ENCODE results near the gene FAM110A. TPM values are rescaled to one million over a fixed set of nuclear protein-coding genes. Genes with fewer than 3 reads are reported as not detected.
"Not testable (repeated sequence)": the region's sequence is repeated elsewhere in the genome, so short reads cannot be mapped to it uniquely, and the experiment has no call there.

Gene FAM110A
- total and polyA plus RNA-seq, 5 donors from 2014 or later = 24.6 to 36.5 (median 30.0) TPM

DNA sequence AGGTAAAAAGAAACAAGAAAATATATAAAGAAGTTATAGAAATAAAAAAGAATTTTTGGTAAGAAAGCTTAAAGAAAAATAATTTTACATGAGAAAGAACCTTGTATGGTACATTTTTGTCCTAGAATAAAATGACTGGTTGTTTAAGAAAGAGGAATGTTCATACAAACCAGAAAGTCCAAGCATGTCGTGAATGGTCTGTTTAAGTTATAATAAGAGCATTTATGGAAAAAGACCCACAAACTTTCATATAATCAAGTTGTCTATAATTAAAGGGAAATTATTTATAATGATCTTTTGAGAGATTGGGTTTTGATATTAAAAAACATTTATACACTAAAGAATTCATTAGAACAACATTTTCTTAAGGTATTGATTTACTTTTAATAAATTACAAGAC is 27.8 kb upstream of the FAM110A start:
- H3K9me3 Mint-ChIP-seq = peaks cover 0 to 10% (median 6%) of the 10 kb centered on the region in 7 donors
- no peaks in the 10 kb centered on the region for H3K4me1 ChIP-seq (ENCODE audit: control insufficient read depth, insufficient read depth, low read length, poor library complexity, severe bottlenecking)
- DNase-seq = no peak
- no peak overlapping the region for H3K4me3 Mint-ChIP-seq
- H3K4me1 Mint-ChIP-seq = no peaks in the 10 kb centered on the region
- no peak overlapping the region for H3K4me3 ChIP-seq (ENCODE audit: low read depth, low read length)
- H3K27me3 Mint-ChIP-seq = peaks cover 11% of the 10 kb centered on the region
- no peak for ATAC-seq (ENCODE audit: low read depth in 2 of 2)
- no peaks in the 10 kb centered on the region for H3K36me3 Mint-ChIP-seq
- peaks cover 7% of the 10 kb centered on the region for H3K27me3 ChIP-seq (ENCODE audit: control insufficient read depth, insufficient read depth, low read length)
- H3K36me3 ChIP-seq (ENCODE audit: control insufficient read depth, insufficient read depth, low read length) = no peaks in the 10 kb centered on the region
- no peak overlapping the region for H3K27ac Mint-ChIP-seq
- no peak overlapping the region for H3K27ac ChIP-seq (ENCODE audit: insufficient read depth, low read length, poor library complexity, severe bottlenecking)
- H3K9me3 ChIP-seq (ENCODE audit: control insufficient read depth in 2 of 2, low read length in 2 of 2) = peaks cover 4 to 14% of the 10 kb centered on the region in 2 experiments

DNA sequence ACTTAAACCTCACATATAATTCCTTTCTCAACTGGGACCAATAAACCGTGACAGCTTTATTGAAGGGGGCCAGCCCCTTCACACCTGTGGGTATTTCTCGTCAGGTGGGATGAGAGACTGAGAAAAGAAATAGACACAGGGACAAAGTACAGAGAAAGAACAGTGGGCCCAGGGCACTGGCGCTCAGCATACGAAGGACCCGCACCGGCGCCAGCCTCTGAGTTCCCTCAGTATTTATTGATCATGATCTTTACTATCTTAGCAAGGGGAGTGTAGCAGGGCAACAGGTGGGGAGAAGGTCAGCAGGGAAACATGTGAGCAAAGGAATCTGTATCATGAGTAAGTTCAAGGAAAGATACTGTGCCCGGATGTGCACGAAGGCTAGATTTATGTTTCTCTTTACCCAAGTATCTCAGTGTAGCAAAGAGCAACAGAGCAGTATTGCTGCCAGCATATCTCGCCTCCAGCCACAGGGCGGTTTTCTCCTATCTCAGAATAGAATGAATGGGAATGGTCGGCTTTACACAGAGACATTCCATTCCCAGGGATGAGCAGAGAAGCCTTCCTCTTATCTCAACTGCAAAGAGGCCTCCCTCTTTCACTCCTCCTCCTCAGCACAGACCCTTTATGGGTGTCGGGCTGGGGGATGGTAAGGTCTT is 21.6 kb upstream of the FAM110A start:
- H3K27me3 ChIP-seq (ENCODE audit: control insufficient read depth, insufficient read depth, low read length); H3K4me1 Mint-ChIP-seq; H3K27ac ChIP-seq (ENCODE audit: insufficient read depth, low read length, poor library complexity, severe bottlenecking); DNase-seq; H3K27ac Mint-ChIP-seq; H3K4me1 ChIP-seq (ENCODE audit: control insufficient read depth, insufficient read depth, low read length, poor library complexity, severe bottlenecking); H3K36me3 ChIP-seq (ENCODE audit: control insufficient read depth, insufficient read depth, low read length); H3K4me3 ChIP-seq (ENCODE audit: low read depth, low read length); H3K27me3 Mint-ChIP-seq; H3K9me3 Mint-ChIP-seq; H3K36me3 Mint-ChIP-seq; H3K9me3 ChIP-seq (ENCODE audit: control insufficient read depth in 2 of 2, low read length in 2 of 2); ATAC-seq (ENCODE audit: low read depth in 2 of 2): not testable (repeated sequence)
- H3K4me3 Mint-ChIP-seq = peak overlapping the region in 1 of 4 donors; percentile 23

DNA sequence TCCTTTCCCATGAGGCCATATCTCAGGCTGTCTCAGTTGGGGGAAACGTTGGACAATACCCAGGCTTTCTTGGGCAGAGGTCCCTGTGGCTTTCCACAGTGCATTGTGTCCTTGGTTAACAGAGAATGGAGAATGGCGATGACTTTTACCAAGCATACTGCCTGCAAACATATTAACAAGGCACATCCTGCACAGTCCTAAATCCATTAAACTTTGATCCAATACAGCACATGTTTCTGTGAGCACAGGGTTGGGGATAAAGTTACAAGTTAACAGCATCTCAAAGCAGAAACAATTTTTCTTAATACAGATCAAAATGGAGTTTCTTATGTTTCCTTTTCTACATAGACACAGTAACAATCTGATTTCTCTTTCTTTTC is 21.1 kb upstream of the FAM110A start:
- H3K27me3 ChIP-seq (ENCODE audit: control insufficient read depth, insufficient read depth, low read length); ATAC-seq (ENCODE audit: low read depth in 2 of 2); H3K27me3 Mint-ChIP-seq; H3K27ac ChIP-seq (ENCODE audit: insufficient read depth, low read length, poor library complexity, severe bottlenecking); H3K4me1 Mint-ChIP-seq; H3K9me3 Mint-ChIP-seq; H3K4me3 ChIP-seq (ENCODE audit: low read depth, low read length); H3K27ac Mint-ChIP-seq; H3K36me3 Mint-ChIP-seq; H3K36me3 ChIP-seq (ENCODE audit: control insufficient read depth, insufficient read depth, low read length); DNase-seq; H3K4me1 ChIP-seq (ENCODE audit: control insufficient read depth, insufficient read depth, low read length, poor library complexity, severe bottlenecking); H3K9me3 ChIP-seq (ENCODE audit: control insufficient read depth in 2 of 2, low read length in 2 of 2); H3K4me3 Mint-ChIP-seq: not testable (repeated sequence)

DNA sequence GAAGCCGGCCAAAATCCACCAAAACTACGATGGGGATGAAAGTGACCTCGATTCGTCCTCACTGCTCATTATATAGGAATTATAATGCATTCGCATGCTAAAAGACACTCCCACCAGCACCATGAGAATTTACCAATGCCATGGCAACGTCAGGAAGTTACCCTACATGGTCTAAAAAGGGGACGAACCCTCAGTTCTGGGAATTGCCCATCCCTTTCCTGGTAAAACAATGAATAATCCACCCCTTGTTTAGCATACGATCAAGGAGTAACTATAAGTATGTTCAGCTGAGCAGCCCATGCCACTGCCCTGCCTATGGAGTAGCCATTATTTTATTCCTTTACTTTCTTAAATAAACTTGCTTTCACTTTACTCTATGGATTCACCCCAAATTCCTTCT is 20.1 kb upstream of the FAM110A start:
- Histone ChIP-seq H3K9me3 (ENCODE audit: control insufficient read depth in 2 of 2, low read length in 2 of 2) (no peaks in the 10 kb centered on the region), H3K27me3 (ENCODE audit: control insufficient read depth, insufficient read depth, low read length) (peaks cover 7% of the 10 kb centered on the region), H3K4me1 (ENCODE audit: control insufficient read depth, insufficient read depth, low read length, poor library complexity, severe bottlenecking) (no peaks in the 10 kb centered on the region), H3K27ac (ENCODE audit: insufficient read depth, low read length, poor library complexity, severe bottlenecking) (no peak overlapping the region), H3K4me3 (ENCODE audit: low read depth, low read length) (no peak overlapping the region), H3K36me3 (ENCODE audit: control insufficient read depth, insufficient read depth, low read length) (no peaks in the 10 kb centered on the region)
- DNase-seq (no peak), ATAC-seq (ENCODE audit: low read depth in 2 of 2) (no peak)
- no peaks in the 10 kb centered on the region for H3K36me3 Mint-ChIP-seq
- H3K4me1 Mint-ChIP-seq = peaks cover 0 to 2% (median 0%) of the 10 kb centered on the region in 4 donors
- H3K27me3 Mint-ChIP-seq = peaks cover 7% of the 10 kb centered on the region
- H3K4me3 Mint-ChIP-seq = no peak overlapping the region
- H3K27ac Mint-ChIP-seq = no peak overlapping the region
- peaks cover 0 to 5% (median 0%) of the 10 kb centered on the region in 7 donors for H3K9me3 Mint-ChIP-seq

DNA sequence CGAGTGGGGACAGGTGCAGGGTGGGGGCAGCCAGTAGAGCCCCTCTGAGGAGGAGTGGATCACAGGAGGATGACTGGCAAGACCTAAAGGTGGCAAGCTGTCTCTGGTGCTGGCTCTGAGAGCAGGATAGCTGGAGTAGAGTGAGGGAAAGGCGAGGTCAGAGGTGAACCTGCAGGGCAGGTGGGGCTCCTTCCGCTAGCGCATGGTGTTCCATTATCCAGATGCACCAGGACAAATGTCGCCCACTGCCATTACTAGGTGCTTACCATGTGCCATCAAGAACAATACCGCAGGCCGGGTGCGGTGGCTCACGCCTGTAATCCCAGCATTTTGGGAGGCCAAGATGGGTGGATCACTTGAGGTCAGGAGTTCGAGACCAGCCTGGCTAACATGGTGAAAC is 18.3 kb upstream of the FAM110A start:
- Mint-ChIP-seq H3K36me3 (no peaks in the 10 kb centered on the region), H3K9me3 (no peaks in the 10 kb centered on the region), H3K4me3 (no peak overlapping the region), H3K27me3 (peaks cover 7% of the 10 kb centered on the region), H3K27ac (peak overlapping the region in 1 of 3 donors; percentile 89), H3K4me1 (peaks cover 0 to 6% (median 3%) of the 10 kb centered on the region in 4 donors)
- H3K4me3 ChIP-seq (ENCODE audit: low read depth, low read length) = no peak overlapping the region
- no peaks in the 10 kb centered on the region for H3K36me3 ChIP-seq (ENCODE audit: control insufficient read depth, insufficient read depth, low read length)
- DNase-seq (no peak), ATAC-seq (ENCODE audit: low read depth in 2 of 2) (no peak)
- peaks cover 3% of the 10 kb centered on the region for H3K4me1 ChIP-seq (ENCODE audit: control insufficient read depth, insufficient read depth, low read length, poor library complexity, severe bottlenecking)
- H3K27me3 ChIP-seq (ENCODE audit: control insufficient read depth, insufficient read depth, low read length) = no peaks in the 10 kb centered on the region
- H3K27ac ChIP-seq (ENCODE audit: insufficient read depth, low read length, poor library complexity, severe bottlenecking) = no peak overlapping the region
- no peaks in the 10 kb centered on the region for H3K9me3 ChIP-seq (ENCODE audit: control insufficient read depth in 2 of 2, low read length in 2 of 2)

DNA sequence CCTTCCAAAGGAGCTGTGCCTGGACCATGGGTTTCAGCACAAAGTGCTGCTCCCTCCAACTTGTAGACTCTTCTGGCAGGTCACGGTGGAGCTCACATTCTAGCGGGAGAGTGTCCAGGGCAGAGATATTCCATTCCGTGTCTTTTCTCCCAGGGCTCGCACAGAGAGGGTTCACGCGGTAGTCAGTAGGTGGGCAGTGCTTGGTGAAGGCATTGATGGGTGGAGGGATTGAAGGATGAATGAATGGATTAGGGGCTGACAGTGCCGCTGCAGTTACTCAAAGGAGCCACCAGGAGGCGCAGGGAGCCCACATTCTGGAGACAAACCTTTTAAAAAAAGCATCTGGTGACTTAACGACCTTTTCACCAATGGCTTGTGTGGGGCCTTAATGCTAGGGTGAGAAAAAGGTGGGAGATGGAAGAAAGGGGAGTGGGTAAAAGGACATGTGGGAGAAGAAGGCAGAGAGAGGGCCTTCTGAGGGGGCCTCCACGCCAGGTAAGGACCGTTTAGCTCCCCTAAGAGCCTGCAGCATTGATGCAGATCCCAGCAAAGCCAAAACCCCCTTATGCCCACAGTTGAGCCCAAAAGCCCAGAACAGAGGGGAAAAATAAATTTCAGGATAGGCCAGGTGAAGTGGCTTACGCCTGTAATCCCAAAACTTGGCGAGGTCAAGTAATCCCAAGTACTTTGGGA is 17.5 kb upstream of the FAM110A start:
- Mint-ChIP-seq H3K4me1 (peaks cover 0 to 6% (median 3%) of the 10 kb centered on the region in 4 donors), H3K9me3 (peaks cover 0 to 1% (median 0%) of the 10 kb centered on the region in 7 donors), H3K27me3 (peaks cover 7% of the 10 kb centered on the region), H3K4me3 (no peak overlapping the region), H3K36me3 (no peaks in the 10 kb centered on the region), H3K27ac (peak overlapping the region in 1 of 3 donors; percentile 12)
- Histone ChIP-seq H3K9me3 (ENCODE audit: control insufficient read depth in 2 of 2, low read length in 2 of 2) (no peaks in the 10 kb centered on the region), H3K4me3 (ENCODE audit: low read depth, low read length) (no peak overlapping the region), H3K4me1 (ENCODE audit: control insufficient read depth, insufficient read depth, low read length, poor library complexity, severe bottlenecking) (peaks cover 3% of the 10 kb centered on the region), H3K27ac (ENCODE audit: insufficient read depth, low read length, poor library complexity, severe bottlenecking) (no peak overlapping the region), H3K36me3 (ENCODE audit: control insufficient read depth, insufficient read depth, low read length) (no peaks in the 10 kb centered on the region), H3K27me3 (ENCODE audit: control insufficient read depth, insufficient read depth, low read length) (no peaks in the 10 kb centered on the region)
- peak; percentile 54 to 75 (median 73) for DNase-seq
- peak in 1 of 2 donors; percentile 43 for ATAC-seq (ENCODE audit: low read depth in 2 of 2)

DNA sequence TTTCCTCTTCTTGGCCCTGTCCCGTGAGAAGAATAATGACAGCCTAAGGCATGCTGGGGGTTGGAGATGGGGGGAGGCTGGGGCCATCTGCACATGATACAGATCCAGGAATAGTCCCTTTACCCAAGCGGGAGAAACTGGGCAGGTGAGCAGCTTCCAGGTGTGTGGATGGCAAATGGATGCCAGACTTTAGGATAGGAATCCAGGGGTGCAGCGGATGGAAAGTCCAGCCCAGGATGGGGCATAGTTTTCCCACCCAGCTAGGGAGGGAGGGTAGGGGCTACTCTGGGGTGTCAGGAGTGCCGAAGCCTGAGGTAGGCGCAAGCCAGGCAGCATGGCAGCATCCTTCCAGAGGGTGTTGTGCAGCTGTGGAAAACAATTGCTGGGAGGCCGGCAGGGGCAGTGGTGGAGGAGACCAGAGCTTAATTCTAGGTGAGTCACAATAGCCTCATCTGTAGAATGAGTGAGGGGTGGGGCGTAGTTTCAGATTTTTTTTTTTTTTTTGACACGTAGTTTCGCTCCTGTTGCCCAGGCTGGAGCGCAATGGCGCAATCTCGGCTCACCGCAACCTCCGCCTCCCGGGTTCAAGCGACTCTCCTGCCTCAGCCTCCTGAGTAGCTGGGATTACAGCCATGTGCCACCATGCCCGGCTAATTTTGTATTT is 15.4 kb upstream of the FAM110A start:
- Mint-ChIP-seq H3K27me3 (peaks cover 7% of the 10 kb centered on the region), H3K9me3 (peaks cover 0 to 1% (median 0%) of the 10 kb centered on the region in 7 donors), H3K4me3 (peak overlapping the region in 1 of 4 donors; percentile 28), H3K27ac (peak overlapping the region in 1 of 3 donors; percentile 46), H3K4me1 (peaks cover 0 to 6% (median 3%) of the 10 kb centered on the region in 4 donors), H3K36me3 (no peaks in the 10 kb centered on the region)
- Histone ChIP-seq H3K4me3 (ENCODE audit: low read depth, low read length) (no peak overlapping the region), H3K4me1 (ENCODE audit: control insufficient read depth, insufficient read depth, low read length, poor library complexity, severe bottlenecking) (peaks cover 3% of the 10 kb centered on the region), H3K36me3 (ENCODE audit: control insufficient read depth, insufficient read depth, low read length) (no peaks in the 10 kb centered on the region), H3K27me3 (ENCODE audit: control insufficient read depth, insufficient read depth, low read length) (no peaks in the 10 kb centered on the region), H3K9me3 (ENCODE audit: control insufficient read depth in 2 of 2, low read length in 2 of 2) (no peaks in the 10 kb centered on the region), H3K27ac (ENCODE audit: insufficient read depth, low read length, poor library complexity, severe bottlenecking) (no peak overlapping the region)
- no peak for ATAC-seq (ENCODE audit: low read depth in 2 of 2)
- DNase-seq = no peak

Data from CD4-positive, CD25-positive, alpha-beta regulatory T cell (primary cell).